OCI-LY1 (cell line): ENCODE data around the gene RUSC1.

Experiments used
- H2AFZ ChIP-seq: fragments of 200-600 bp; sonication (generic), shearing (Covaris generic); 2 replicates; pipeline ENCODE4 v1.6.0; 2014; ENCODE audit warnings: antibody characterized with exemption, mild to moderate bottlenecking, low read length
- H3F3A ChIP-seq: fragments of 200-600 bp; sonication (generic), shearing (Covaris generic); 2 replicates; pipeline ENCODE4 v1.6.0; 2014; ENCODE audit warnings: mild to moderate bottlenecking, antibody characterized with exemption, low read length, moderate library complexity; ENCODE audit not compliant: insufficient read depth
- H3K27ac ChIP-seq: fragments of 200-600 bp; sonication (generic); 2 replicates; pipeline ENCODE4 v1.5.1; 2014; ENCODE audit warnings: low read length, mixed run types, mild to moderate bottlenecking, low read depth; ENCODE audit not compliant: poor library complexity, severe bottlenecking
- H3K27me3 ChIP-seq: fragments of 200-600 bp; sonication (generic); 2 replicates; pipeline ENCODE4 v1.6.0; 2014; ENCODE audit warnings: antibody characterized with exemption, mild to moderate bottlenecking, low read length, moderate library complexity; ENCODE audit not compliant: insufficient read depth
- H3K36me3 ChIP-seq: fragments of 200-600 bp; sonication (generic); 2 replicates; pipeline ENCODE4 v1.6.1; 2014; ENCODE audit warnings: mild to moderate bottlenecking, antibody characterized with exemption, low read length, moderate library complexity, mixed read lengths; ENCODE audit not compliant: insufficient read depth
- H3K4me1 ChIP-seq: fragments of 200-600 bp; sonication (generic); 2 replicates; pipeline ENCODE4 v1.5.1; 2014; ENCODE audit warnings: mild to moderate bottlenecking, low read length, moderate library complexity; ENCODE audit not compliant: insufficient read depth, severe bottlenecking
- H3K4me2 ChIP-seq: fragments of 200-600 bp; sonication (generic), shearing (Covaris generic); 2 replicates; pipeline ENCODE4 v1.6.1; 2014; ENCODE audit warnings: low read length
- H3K4me3 ChIP-seq: fragments of 200-600 bp; sonication (generic); 2 replicates; pipeline ENCODE4 v1.5.1; 2014; ENCODE audit warnings: low read length, low read depth, mild to moderate bottlenecking, mixed read lengths; ENCODE audit not compliant: poor library complexity, severe bottlenecking
- H3K79me2 ChIP-seq: fragments of 200-600 bp; shearing (Covaris generic); 2 replicates; pipeline ENCODE4 v1.6.1; 2016; ENCODE audit warnings: mixed run types, low read length, mixed read lengths; ENCODE audit not compliant: insufficient read depth
- H3K9ac ChIP-seq: fragments of 200-600 bp; sonication (generic), shearing (Covaris generic); 2 replicates; pipeline ENCODE4 v1.6.1; 2014; ENCODE audit warnings: mild to moderate bottlenecking, low read length, mixed read lengths
- H3K9me2 ChIP-seq: fragments of 200-600 bp; sonication (generic), shearing (Covaris generic); 2 replicates; pipeline ENCODE4 v1.6.1; 2014; ENCODE audit warnings: low read depth, mild to moderate bottlenecking, low read length, mixed read lengths
- H3K9me3 ChIP-seq: fragments of 200-600 bp; shearing (Covaris generic); 2 replicates; pipeline ENCODE4 v1.6.1; 2014; ENCODE audit warnings: low read length, mixed read lengths
- H4K20me1 ChIP-seq: fragments of 200-600 bp; sonication (generic), shearing (Covaris generic); 2 replicates; pipeline ENCODE4 v1.6.0; 2016; ENCODE audit warnings: mild to moderate bottlenecking, low read length; ENCODE audit not compliant: insufficient read depth
- EZH2 ChIP-seq: fragments of 200-600 bp; sonication (generic), shearing (Covaris generic); IDR thresholded peaks from 2 replicates; pipeline ENCODE4 v1.8.0; 2017; ENCODE audit warnings: borderline replicate concordance, mixed run types, mild to moderate bottlenecking, antibody characterized with exemption, low read length, moderate library complexity, mixed read lengths
- TF ChIP-seq, protein P1 (sequence below): fragments of 200-600 bp; sonication (generic), shearing (Covaris generic); IDR thresholded peaks from 2 replicates; pipeline ENCODE4 v1.5.1; 2017; ENCODE audit warnings: mild to moderate bottlenecking, antibody characterized with exemption, low read length, moderate library complexity, mixed read lengths

Gene RUSC1

DNA sequence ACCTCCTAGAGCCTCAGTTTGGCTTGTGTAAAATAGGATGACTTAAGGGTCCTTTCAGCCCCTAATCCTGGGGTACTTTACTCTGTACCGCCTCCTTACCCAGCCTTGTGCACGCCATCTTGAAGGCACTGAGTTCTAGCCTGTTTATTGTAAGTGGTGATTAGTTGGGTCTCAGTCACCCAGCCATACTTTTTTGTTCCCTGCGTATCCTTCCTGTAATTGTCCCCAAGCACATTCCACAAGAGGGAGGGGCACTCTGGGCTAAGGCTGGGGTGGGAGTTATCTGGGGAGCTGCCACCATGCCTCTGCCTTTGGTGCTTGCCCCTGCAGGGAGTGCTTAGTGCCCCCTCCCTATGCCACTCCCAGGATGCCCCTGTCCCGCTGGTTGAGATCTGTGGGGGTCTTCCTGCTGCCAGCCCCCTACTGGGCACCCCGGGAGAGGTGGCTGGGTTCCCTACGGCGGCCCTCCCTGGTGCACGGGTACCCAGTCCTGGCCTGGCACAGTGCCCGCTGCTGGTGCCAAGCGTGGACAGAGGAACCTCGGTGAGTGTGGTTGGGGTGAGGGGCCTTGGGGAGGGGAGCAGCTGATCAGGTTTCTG, 11.2 kb upstream of the RUSC1 start:
- Histone ChIP-seq H3K79me2 (peaks cover 24% of the 10 kb centered on the region), H3K9me2 (no peaks in the 10 kb centered on the region), H3K9me3 (no peaks in the 10 kb centered on the region), H3K27me3 (no peaks in the 10 kb centered on the region), H3K36me3 (peaks cover 51% of the 10 kb centered on the region), H3K27ac (peak overlapping the region; percentile 96), H3K9ac (peak overlapping the region; percentile 100), H3K4me2 (peak overlapping the region; percentile 90), H3K4me3 (peak overlapping the region; percentile 100), H3K4me1 (peaks cover 42% of the 10 kb centered on the region), H4K20me1 (no peaks in the 10 kb centered on the region), H2AFZ (no peak overlapping the region), H3F3A (no peaks in the 10 kb centered on the region)
- TF ChIP-seq EZH2 = no peak
- TF ChIP-seq, protein P1, sequence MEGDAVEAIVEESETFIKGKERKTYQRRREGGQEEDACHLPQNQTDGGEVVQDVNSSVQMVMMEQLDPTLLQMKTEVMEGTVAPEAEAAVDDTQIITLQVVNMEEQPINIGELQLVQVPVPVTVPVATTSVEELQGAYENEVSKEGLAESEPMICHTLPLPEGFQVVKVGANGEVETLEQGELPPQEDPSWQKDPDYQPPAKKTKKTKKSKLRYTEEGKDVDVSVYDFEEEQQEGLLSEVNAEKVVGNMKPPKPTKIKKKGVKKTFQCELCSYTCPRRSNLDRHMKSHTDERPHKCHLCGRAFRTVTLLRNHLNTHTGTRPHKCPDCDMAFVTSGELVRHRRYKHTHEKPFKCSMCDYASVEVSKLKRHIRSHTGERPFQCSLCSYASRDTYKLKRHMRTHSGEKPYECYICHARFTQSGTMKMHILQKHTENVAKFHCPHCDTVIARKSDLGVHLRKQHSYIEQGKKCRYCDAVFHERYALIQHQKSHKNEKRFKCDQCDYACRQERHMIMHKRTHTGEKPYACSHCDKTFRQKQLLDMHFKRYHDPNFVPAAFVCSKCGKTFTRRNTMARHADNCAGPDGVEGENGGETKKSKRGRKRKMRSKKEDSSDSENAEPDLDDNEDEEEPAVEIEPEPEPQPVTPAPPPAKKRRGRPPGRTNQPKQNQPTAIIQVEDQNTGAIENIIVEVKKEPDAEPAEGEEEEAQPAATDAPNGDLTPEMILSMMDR = no peak; the same call in 1 of the 2 replicates

GRCh38 chr1:155313261-155313660, 7.4 kb upstream of the RUSC1 start:
- Histone ChIP-seq H3K9me3 (no peaks in the 10 kb centered on the region), H3F3A (no peaks in the 10 kb centered on the region), H3K79me2 (peaks cover 24% of the 10 kb centered on the region), H2AFZ (no peak overlapping the region), H3K27ac (no peak overlapping the region), H3K36me3 (peaks cover 78% of the 10 kb centered on the region), H4K20me1 (no peaks in the 10 kb centered on the region), H3K9me2 (no peaks in the 10 kb centered on the region), H3K4me1 (peaks cover 26% of the 10 kb centered on the region), H3K4me2 (no peak overlapping the region), H3K27me3 (no peaks in the 10 kb centered on the region), H3K9ac (no peak overlapping the region), H3K4me3 (no peak overlapping the region)
- no peak for TF ChIP-seq EZH2
- TF ChIP-seq, protein P1 = no peak

DNA sequence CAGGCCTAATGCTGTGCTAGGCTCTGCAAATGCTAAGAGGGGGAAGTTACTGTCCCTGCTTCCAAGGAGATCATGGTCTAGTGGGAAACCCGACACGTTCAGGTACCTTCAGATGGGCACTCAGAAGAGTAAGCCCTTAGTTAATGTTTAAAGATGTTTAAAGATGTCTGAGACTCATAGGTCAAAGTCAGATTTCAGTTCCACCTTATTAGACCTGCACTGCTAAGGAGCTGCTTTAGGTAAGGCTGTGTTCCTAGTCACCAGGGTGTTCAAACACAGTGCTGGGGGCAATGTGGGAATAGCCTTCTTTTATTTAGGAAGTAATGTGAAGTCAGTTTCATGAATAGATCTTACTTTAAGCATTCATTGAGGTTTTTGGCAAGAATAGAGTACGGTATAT, 3.8 kb upstream of the RUSC1 start:
- no peak overlapping the region for H3K27ac ChIP-seq
- H3K9me2 ChIP-seq = no peaks in the 10 kb centered on the region
- H3K4me1 ChIP-seq = peaks cover 30% of the 10 kb centered on the region
- no peaks in the 10 kb centered on the region for H4K20me1 ChIP-seq
- H3K79me2 ChIP-seq = no peaks in the 10 kb centered on the region
- no peak overlapping the region for H3K4me3 ChIP-seq
- H2AFZ ChIP-seq = no peak overlapping the region
- peaks cover 72% of the 10 kb centered on the region for H3K36me3 ChIP-seq
- no peaks in the 10 kb centered on the region for H3K27me3 ChIP-seq
- TF ChIP-seq, protein P1 = no peak
- no peak for TF ChIP-seq EZH2
- no peak overlapping the region for H3K4me2 ChIP-seq
- H3F3A ChIP-seq = no peaks in the 10 kb centered on the region
- H3K9ac ChIP-seq = no peak overlapping the region
- H3K9me3 ChIP-seq = no peaks in the 10 kb centered on the region
